GM12874 (cell line): ENCODE data around the gene ATG4D.

Experiments used
- CTCF ChIP-seq: IDR thresholded peaks from 2 replicates; pipeline ENCODE4 v1.5.1; 2011; ENCODE audit warnings: low read depth, mild to moderate bottlenecking, control low read depth, low read length, moderate library complexity; ENCODE audit not compliant: insufficient read depth

The ATG4D gene

GRCh38 chr19:10567656-10568055 lies 24.0 kb downstream of the ATG4D start:
- no peak for TF ChIP-seq CTCF

GRCh38 chr19:10568062-10568825 lies 24.5 kb downstream of the ATG4D start:
- no peak for TF ChIP-seq CTCF

- no peak for TF ChIP-seq CTCF
These were observed 25.3 kb downstream of the ATG4D start, which contains the start of gene CDKN2D for GRCh38 chr19:10568826-10569651. Gene CDKN2D (minus strand): TSS chr19:10568979. CDS start chr19:10568653, 326 bp downstream.

- TF ChIP-seq CTCF: no peak
These were observed 30.8 kb downstream of the ATG4D start for GRCh38 chr19:10574462-10574861.

- no peak for TF ChIP-seq CTCF
These were observed 31.5 kb downstream of the ATG4D start for GRCh38 chr19:10575011-10575716.

- TF ChIP-seq CTCF: no peak
These were observed 34.2 kb downstream of the ATG4D start for GRCh38 chr19:10577951-10578350.
